Frontal cortex (tissue), 1 donor: ENCODE results near the gene ESM1. TPM values are rescaled to one million over a fixed set of nuclear protein-coding genes. Genes with fewer than 3 reads are reported as not detected.

Experiments
- total RNA-seq: library from RNA; depleted of rRNA; stranded (reverse); fragments of >200 nt; gene quantifications from one replicate; pipeline ENCODE4 v1.2.3, GENCODE V29; 2014

ESM1 gene
- total RNA-seq, 1 donor from 2014 or later: not detected

Other genes with a start within 250 kb of the ESM1 start
- not detected for gene GZMK, start 38.7 kb upstream of the ESM1 start, total RNA-seq
- gene GZMA, start 117.1 kb upstream of the ESM1 start, total RNA-seq: 0.41 TPM
- gene GPX8, start 174.6 kb upstream of the ESM1 start, total RNA-seq: 1.2 TPM
- not detected for gene CDC20B, start 187.6 kb upstream of the ESM1 start, total RNA-seq
- gene MCIDAS, start 241.7 kb upstream of the ESM1 start, total RNA-seq: not detected
- not detected for gene CCNO, start 248.0 kb upstream of the ESM1 start, total RNA-seq